ENCODE data around the gene ANKRD34A. TPM values are rescaled to one million over a fixed set of nuclear protein-coding genes. Genes with fewer than 3 reads are reported as not detected.

Gene ANKRD34A
- total and polyA plus RNA-seq, 2 of the 13 experiments (the other 11 are each of a cell fraction or from before 2014, with no cell fraction given), result 0.05 to 0.07 TPM

DNA sequence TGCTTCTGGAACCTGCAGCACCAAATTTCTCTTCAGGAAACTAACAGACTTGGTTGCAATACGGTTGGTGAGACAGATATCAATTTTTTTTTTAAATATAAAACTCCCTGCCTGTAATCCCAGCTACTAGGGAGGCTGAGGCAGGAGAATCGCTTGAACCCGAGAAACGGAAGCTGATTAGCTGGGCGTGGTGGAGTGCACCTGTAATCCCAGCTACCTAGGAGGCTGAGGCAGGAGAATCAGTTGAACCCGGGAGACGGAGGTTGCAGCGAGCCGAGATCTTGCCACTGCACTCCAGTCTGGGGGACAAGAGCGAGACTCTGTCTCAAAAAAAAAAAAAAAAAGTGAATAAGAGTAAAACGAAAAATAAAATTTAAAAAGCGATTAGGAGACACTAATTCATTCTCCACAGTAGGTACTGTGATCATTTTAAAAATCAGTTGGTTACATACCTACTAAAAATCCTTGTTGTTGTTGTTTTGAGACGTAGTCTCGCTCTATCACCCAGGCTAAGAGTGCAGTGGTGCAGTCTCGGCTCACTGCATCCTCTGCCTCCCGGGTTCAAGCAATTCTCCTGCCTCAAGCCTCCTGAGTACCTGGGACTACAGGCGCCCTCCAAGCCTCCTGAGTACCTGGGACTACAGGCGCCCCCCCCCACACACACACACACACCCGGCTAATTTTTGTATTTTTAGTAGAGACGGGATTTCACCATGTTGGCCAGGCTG is 36.3 kb downstream of the ANKRD34A start (continued):
- no peak for TF ChIP-seq ZNF253 (CRISPR knock-in tag; IDR thresholded peaks at IDR 0.05; ENCODE audit: borderline replicate concordance)
- TF ChIP-seq MTF1 (CRISPR knock-in tag; IDR thresholded peaks at IDR 0.05), result 0 out of 2 replicates have a peak, but pooled peaks have one; percentile 37
- TF ChIP-seq GRHL1 (CRISPR knock-in tag; conservative IDR thresholded peaks at IDR 0.05), result no peak
- TF ChIP-seq, protein P1, sequence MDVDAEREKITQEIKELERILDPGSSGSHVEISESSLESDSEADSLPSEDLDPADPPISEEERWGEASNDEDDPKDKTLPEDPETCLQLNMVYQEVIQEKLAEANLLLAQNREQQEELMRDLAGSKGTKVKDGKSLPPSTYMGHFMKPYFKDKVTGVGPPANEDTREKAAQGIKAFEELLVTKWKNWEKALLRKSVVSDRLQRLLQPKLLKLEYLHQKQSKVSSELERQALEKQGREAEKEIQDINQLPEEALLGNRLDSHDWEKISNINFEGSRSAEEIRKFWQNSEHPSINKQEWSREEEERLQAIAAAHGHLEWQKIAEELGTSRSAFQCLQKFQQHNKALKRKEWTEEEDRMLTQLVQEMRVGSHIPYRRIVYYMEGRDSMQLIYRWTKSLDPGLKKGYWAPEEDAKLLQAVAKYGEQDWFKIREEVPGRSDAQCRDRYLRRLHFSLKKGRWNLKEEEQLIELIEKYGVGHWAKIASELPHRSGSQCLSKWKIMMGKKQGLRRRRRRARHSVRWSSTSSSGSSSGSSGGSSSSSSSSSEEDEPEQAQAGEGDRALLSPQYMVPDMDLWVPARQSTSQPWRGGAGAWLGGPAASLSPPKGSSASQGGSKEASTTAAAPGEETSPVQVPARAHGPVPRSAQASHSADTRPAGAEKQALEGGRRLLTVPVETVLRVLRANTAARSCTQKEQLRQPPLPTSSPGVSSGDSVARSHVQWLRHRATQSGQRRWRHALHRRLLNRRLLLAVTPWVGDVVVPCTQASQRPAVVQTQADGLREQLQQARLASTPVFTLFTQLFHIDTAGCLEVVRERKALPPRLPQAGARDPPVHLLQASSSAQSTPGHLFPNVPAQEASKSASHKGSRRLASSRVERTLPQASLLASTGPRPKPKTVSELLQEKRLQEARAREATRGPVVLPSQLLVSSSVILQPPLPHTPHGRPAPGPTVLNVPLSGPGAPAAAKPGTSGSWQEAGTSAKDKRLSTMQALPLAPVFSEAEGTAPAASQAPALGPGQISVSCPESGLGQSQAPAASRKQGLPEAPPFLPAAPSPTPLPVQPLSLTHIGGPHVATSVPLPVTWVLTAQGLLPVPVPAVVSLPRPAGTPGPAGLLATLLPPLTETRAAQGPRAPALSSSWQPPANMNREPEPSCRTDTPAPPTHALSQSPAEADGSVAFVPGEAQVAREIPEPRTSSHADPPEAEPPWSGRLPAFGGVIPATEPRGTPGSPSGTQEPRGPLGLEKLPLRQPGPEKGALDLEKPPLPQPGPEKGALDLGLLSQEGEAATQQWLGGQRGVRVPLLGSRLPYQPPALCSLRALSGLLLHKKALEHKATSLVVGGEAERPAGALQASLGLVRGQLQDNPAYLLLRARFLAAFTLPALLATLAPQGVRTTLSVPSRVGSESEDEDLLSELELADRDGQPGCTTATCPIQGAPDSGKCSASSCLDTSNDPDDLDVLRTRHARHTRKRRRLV (CRISPR knock-in tag; IDR thresholded peaks at IDR 0.05), result no peak
- no peak for TF ChIP-seq GPN1 (CRISPR knock-in tag; IDR thresholded peaks at IDR 0.05; ENCODE audit: borderline replicate concordance)
